Psoas muscle (tissue), 8 donors: ENCODE data around the gene FGF14. TPM values are rescaled to one million over a fixed set of nuclear protein-coding genes. Genes with fewer than 3 reads are reported as not detected.

ENCODE experiments used
- ATAC-seq, 4 donors: fragments of 200-7000 bp; cut with Tn5 transposase; one replicate each; pipeline ENCODE4 v1.9.1; 2020; ENCODE audit warnings: moderate library complexity in 3 of 4, mild to moderate bottlenecking in 2 of 4
- DNase-seq, 2 donors: peaks; one replicate each; pipeline ENCODE4 v3.0.0-alpha.2; 2020
- H3K27ac ChIP-seq: fragments of 200-600 bp; one replicate; pipeline ENCODE4 v1.8.0; 2022
- H3K27me3 ChIP-seq, 3 donors: fragments of 200-600 bp in 1 of 3; one replicate each; pipeline versions ENCODE4 v1.6.1 to v1.8.0; 2013 to 2022; ENCODE audit warnings: low read length in 2 of 3, mild to moderate bottlenecking in 2 of 3, moderate library complexity in 1 of 3; ENCODE audit not compliant: insufficient read depth in 3 of 3
- H3K36me3 ChIP-seq, 2 donors: fragments of 200-600 bp in 1 of 2; one replicate each; pipeline versions ENCODE4 v1.6.1 to v1.8.0; 2013 to 2022; ENCODE audit warnings: low read depth in 1 of 2, mild to moderate bottlenecking in 1 of 2, moderate library complexity in 1 of 2; ENCODE audit not compliant: insufficient read depth in 1 of 2
- H3K4me1 ChIP-seq: fragments of 200-600 bp; one replicate; pipeline ENCODE4 v1.8.0; 2022
- H3K4me3 ChIP-seq: fragments of 200-600 bp; one replicate; pipeline ENCODE4 v1.8.0; 2022; ENCODE audit warnings: mild to moderate bottlenecking
- H3K9me3 ChIP-seq: fragments of 200-600 bp; one replicate; pipeline ENCODE4 v1.8.0; 2022
- WGBS, 3 donors: extraction: QIAGEN DNeasy Blood & Tissue Kit; methylation state at CpG; one replicate each; pipeline versions ENCODE4 v1.1.6 to v1.1.7; 2013; 5-methylcytosine and 5-hydroxymethylcytosine counted together
- intact Hi-C, 2 donors: fragments of 100-400 bp; cut with DNase I; formaldehyde crosslinking; loops; one replicate each; pipeline versions ENCODE4 v1.11.0 to v1.14.2; 2022
- polyA plus RNA-seq, 3 donors: library from polyadenylated mRNA; stranded (reverse); fragments of 200-250 nt; gene quantifications; one replicate each; pipeline ENCODE4 v1.2.3, GENCODE V29; 2013
- total RNA-seq, 4 donors: library from RNA; stranded (reverse); fragmentation: NEBNext Ultra II Directional in 2 of 4; extraction: Animal tissue kit (Norgen Biotek cat#: 25700) in 2 of 4; gene quantifications; one replicate each; pipeline versions ENCODE4 v1.2.1 to v1.2.4, GENCODE V29; 2021 to 2023
- TF ChIP-seq, protein P1 (sequence below): fragments of 200-600 bp; IDR thresholded peaks from one replicate; pipeline ENCODE4 v1.8.0; 2022; ENCODE audit warnings: antibody characterized with exemption
- donor health status: healthy with polysubstance abuse.
- donor health status: DM: no; HTN: no; CAD: no; lungs with moderate emphysema.
- donor health status: Bipolar disorder and iron deficiency.
- donor health status: healthy.
- donor health status: DM: yes; HTN: yes; CAD: no.
- donor health status: DM: no; HTN: no; CAD: no.
- donor health status: DM: no; HTN: no; CAD: no.
- donor health status: DM: yes; HTN: yes; CAD: no.

FGF14 gene
- total and polyA plus RNA-seq, 7 donors: 0.01 to 0.05 (median 0.02) TPM; not detected in 4

DNA sequence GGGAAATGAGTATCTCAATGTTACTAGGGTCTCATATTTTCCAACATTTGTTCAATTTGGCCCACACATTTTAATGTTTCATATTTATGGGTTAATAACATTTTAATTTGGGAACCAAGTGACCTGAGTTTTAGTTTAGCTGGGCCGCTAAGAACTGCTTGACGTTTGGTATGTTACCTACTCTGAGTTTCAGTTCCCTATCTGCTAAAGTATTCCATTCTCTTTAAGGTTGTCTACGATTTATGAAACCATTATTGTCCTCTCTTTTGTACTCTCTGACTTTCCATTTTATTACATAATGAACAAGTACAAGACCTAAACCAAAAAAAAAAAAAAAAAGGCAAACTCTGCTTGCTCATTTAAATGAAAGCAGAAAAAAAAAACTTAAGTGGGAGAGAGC, 89.9 kb downstream of the FGF14 start:
- H3K4me1 ChIP-seq: no peaks in the 10 kb centered on the region
- no peak overlapping the region for H3K4me3 ChIP-seq
- H3K27ac ChIP-seq: no peak overlapping the region
- DNase-seq: no peak
- no peak for ATAC-seq
- H3K27me3 ChIP-seq: no peaks in the 10 kb centered on the region
- 75 to 84% (median 80%) methylated on average over 3 of the region's 3 CpGs for WGBS, 3 donors
- intact Hi-C loops: no loop called here
- H3K9me3 ChIP-seq: no peaks in the 10 kb centered on the region
- H3K36me3 ChIP-seq: no peaks in the 10 kb centered on the region
- TF ChIP-seq, protein P1, sequence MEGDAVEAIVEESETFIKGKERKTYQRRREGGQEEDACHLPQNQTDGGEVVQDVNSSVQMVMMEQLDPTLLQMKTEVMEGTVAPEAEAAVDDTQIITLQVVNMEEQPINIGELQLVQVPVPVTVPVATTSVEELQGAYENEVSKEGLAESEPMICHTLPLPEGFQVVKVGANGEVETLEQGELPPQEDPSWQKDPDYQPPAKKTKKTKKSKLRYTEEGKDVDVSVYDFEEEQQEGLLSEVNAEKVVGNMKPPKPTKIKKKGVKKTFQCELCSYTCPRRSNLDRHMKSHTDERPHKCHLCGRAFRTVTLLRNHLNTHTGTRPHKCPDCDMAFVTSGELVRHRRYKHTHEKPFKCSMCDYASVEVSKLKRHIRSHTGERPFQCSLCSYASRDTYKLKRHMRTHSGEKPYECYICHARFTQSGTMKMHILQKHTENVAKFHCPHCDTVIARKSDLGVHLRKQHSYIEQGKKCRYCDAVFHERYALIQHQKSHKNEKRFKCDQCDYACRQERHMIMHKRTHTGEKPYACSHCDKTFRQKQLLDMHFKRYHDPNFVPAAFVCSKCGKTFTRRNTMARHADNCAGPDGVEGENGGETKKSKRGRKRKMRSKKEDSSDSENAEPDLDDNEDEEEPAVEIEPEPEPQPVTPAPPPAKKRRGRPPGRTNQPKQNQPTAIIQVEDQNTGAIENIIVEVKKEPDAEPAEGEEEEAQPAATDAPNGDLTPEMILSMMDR: no peak

DNA sequence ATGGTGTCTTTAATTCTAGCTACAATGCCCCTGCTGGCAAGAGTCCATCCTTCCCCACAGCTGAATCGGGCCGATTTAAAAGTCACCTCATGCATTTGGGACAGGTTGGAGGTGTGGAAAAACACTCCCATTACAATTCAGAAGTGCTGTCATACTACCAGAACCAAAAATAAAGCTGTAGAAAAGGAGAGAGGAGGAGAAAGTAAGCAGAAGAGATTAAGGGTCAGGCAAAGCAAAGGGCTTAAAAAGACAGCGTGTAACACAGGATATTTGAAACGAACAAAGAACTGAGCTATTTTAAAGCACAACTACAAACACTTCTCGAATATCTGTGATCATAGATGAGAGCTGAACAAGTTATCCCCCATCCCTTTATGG, 90.4 kb downstream of the FGF14 start:
- intact Hi-C loops: no loop called here
- no peak for DNase-seq

DNA sequence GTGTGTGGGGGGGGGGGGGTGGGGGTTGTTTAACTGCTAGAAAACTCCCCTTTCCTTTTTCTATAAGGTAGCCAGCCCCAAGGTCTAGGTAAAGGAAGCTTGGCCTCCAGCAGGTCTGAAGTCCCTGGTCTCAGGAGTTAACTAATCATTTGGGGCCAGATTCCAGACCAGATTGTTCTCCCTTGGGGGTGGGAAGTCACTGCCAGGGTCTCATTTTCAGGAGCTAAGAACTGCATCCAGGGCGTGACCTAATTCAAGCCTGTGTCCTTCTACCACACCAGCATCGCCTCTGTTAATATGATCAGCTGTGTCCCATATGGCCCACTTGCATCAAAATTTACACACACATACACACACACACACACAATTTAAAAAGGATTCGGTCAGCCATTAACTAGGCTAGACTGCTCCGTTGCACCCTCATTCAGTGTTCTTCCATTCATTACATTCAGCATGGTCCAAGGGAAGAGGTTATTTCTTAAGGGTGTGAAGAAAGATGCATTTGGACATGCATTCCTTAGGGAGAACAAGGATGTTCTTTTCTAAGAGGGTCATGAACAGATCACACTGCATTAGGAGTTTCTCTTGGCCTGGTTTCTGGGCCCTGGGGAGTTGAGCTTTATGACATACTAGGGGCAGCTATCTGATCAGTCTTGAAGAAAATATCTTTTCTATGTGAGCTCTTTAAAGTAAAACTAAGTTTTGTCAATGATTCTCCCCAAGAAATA, 91.0 kb downstream of the FGF14 start:
- 66 to 80% (median 72%) methylated on average over 4 of the region's 4 CpGs for WGBS, 3 donors
- TF ChIP-seq, protein P1: no peak
- Histone ChIP-seq H3K36me3 (no peaks in the 10 kb centered on the region), H3K4me1 (no peaks in the 10 kb centered on the region), H3K4me3 (no peak overlapping the region), H3K9me3 (no peaks in the 10 kb centered on the region), H3K27me3 (no peaks in the 10 kb centered on the region), H3K27ac (no peak overlapping the region)
- peak; percentile 70 to 74 for DNase-seq
- peak in 3 of 4 donors; percentile 49 to 61 (median 49) for ATAC-seq
- intact Hi-C loops: no loop called here

More for the DNA sequence above, 90.4 kb downstream of the FGF14 start:
- no peaks in the 10 kb centered on the region for H3K27me3 ChIP-seq
- WGBS, 3 donors: 48 to 55% (median 49%) methylated on average over 5 of the region's 5 CpGs
- H3K4me3 ChIP-seq: no peak overlapping the region
- no peaks in the 10 kb centered on the region for H3K4me1 ChIP-seq
- no peak for ATAC-seq
- no peaks in the 10 kb centered on the region for H3K9me3 ChIP-seq
- no peak overlapping the region for H3K27ac ChIP-seq
- TF ChIP-seq, protein P1: no peak
- H3K36me3 ChIP-seq: no peaks in the 10 kb centered on the region

DNA sequence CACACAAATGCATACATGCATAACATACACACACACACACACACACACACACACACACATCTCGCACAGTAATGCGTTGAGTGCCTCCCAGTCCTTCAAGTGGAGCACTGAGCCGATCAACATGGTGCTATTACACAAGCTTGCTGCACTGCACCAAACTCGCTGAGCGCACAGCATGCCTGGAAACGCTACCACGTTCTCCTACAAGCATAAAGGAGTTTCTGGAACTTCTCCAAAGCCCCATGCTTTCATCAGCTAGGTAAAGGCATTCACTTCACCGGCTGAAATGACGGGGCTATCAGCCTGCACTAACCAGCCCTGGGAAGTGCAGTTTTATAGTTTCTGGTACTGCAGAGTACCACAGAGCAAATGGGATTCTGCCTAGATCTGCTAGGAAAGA, 92.7 kb downstream of the FGF14 start:
- DNase-seq (no peak), ATAC-seq (no peak)
- no peaks in the 10 kb centered on the region for H3K9me3 ChIP-seq
- intact Hi-C loops: no loop called here
- H3K36me3 ChIP-seq: no peaks in the 10 kb centered on the region
- H3K4me3 ChIP-seq: no peak overlapping the region
- no peaks in the 10 kb centered on the region for H3K27me3 ChIP-seq
- H3K4me1 ChIP-seq: no peaks in the 10 kb centered on the region
- 66 to 74% (median 71%) methylated on average over 9 of the region's 9 CpGs for WGBS, 3 donors
- TF ChIP-seq, protein P1: no peak
- H3K27ac ChIP-seq: no peak overlapping the region

GRCh38 chr13:102302534-102302933, 99.3 kb downstream of the FGF14 start:
- TF ChIP-seq, protein P1: no peak
- no peaks in the 10 kb centered on the region for H3K4me1 ChIP-seq
- H3K9me3 ChIP-seq: no peaks in the 10 kb centered on the region
- intact Hi-C loops: no loop called here
- H3K4me3 ChIP-seq: no peak overlapping the region
- ATAC-seq (no peak), DNase-seq (no peak)
- H3K27ac ChIP-seq: no peak overlapping the region
- H3K36me3 ChIP-seq: no peaks in the 10 kb centered on the region
- 33 to 67% (median 45%) methylated on average over 1 of the region's 1 CpG for WGBS, 3 donors
- no peaks in the 10 kb centered on the region for H3K27me3 ChIP-seq
